Left renal cortex interstitium (tissue), 4 donors: ENCODE results near the gene SS18L1. TPM values are rescaled to one million over a fixed set of nuclear protein-coding genes. Genes with fewer than 3 reads are reported as not detected.

Experiments used
- DNase-seq, 4 donors: peaks; one replicate each; pipeline ENCODE4 v3.0.0-alpha.2; 2013; ENCODE audit warnings: low read depth in 4 of 4, low spot score in 2 of 4, missing footprints in 1 of 4
- polyA plus RNA-seq, 4 donors: library from polyadenylated mRNA; unstranded; fragments of 120-200 nt; gene quantifications; one replicate each; pipeline ENCODE4 v1.2.1, GENCODE V29; 2013; ENCODE audit not compliant: insufficient read length in 4 of 4

Gene SS18L1
- polyA plus RNA-seq, 4 donors = 15.5 to 27.8 (median 21.2) TPM

GRCh38 chr20:62151835-62152364 is 8.3 kb downstream of the SS18L1 start:
- no peak for DNase-seq

GRCh38 chr20:62155428-62156253 is 12.1 kb downstream of the SS18L1 start:
- no peak for DNase-seq

- no peak for DNase-seq
Measured at GRCh38 chr20:62156254-62156556, 12.6 kb downstream of the SS18L1 start.

- DNase-seq = no peak
Measured at GRCh38 chr20:62156592-62157386, 13.2 kb downstream of the SS18L1 start.

- no peak for DNase-seq
Measured at GRCh38 chr20:62157387-62158087, 14.0 kb downstream of the SS18L1 start.

GRCh38 chr20:62158088-62158400 is 14.5 kb downstream of the SS18L1 start:
- DNase-seq = no peak

- no peak for DNase-seq
Measured at GRCh38 chr20:62158541-62158940, 15.0 kb downstream of the SS18L1 start.

- DNase-seq = no peak
Measured at GRCh38 chr20:62159052-62159451, 15.5 kb downstream of the SS18L1 start.

GRCh38 chr20:62159839-62160238 is 16.3 kb downstream of the SS18L1 start:
- no peak for DNase-seq

- DNase-seq = no peak
Measured at GRCh38 chr20:62160253-62160652, 16.7 kb downstream of the SS18L1 start.

- DNase-seq = no peak
Measured at GRCh38 chr20:62160876-62161275, 17.3 kb downstream of the SS18L1 start.

GRCh38 chr20:62161347-62161746 is 17.8 kb downstream of the SS18L1 start:
- no peak for DNase-seq

GRCh38 chr20:62162765-62163484 is 19.4 kb downstream of the SS18L1 start:
- no peak for DNase-seq

GRCh38 chr20:62163485-62163865 is 19.9 kb downstream of the SS18L1 start:
- DNase-seq = no peak

GRCh38 chr20:62163986-62164762 is 20.6 kb downstream of the SS18L1 start:
- DNase-seq = no peak

GRCh38 chr20:62164879-62165761 is 21.6 kb downstream of the SS18L1 start:
- DNase-seq = no peak

GRCh38 chr20:62165762-62166399 is 22.3 kb downstream of the SS18L1 start:
- no peak for DNase-seq

GRCh38 chr20:62167474-62167873 is 23.9 kb downstream of the SS18L1 start:
- no peak for DNase-seq
